ENCODE results near the gene PDLIM7.

PDLIM7 gene

GRCh38 chr5:177524539-177524900, 27.1 kb upstream of the PDLIM7 start:
- no peak overlapping the region for H3K4me3 ChIP-seq (ENCODE audit: low read length)
- no peak for DNase-seq (ENCODE audit: low read depth)
- no peak for TF ChIP-seq CTCF (conservative IDR thresholded peaks at IDR 0.05; ENCODE audit: low read depth, low read length)

GRCh38 chr5:177523711-177524538, 26.5 kb upstream of the PDLIM7 start:
- DNase-seq (ENCODE audit: low read depth): no peak
- no peak overlapping the region for H3K4me3 ChIP-seq (ENCODE audit: low read length)
- TF ChIP-seq CTCF (conservative IDR thresholded peaks at IDR 0.05; ENCODE audit: low read depth, low read length): no peak

GRCh38 chr5:177520916-177521513, 23.6 kb upstream of the PDLIM7 start:
- TF ChIP-seq CTCF (conservative IDR thresholded peaks at IDR 0.05; ENCODE audit: low read depth, low read length): peak; percentile 25
- no peak overlapping the region for H3K4me3 ChIP-seq (ENCODE audit: low read length)
- DNase-seq (ENCODE audit: low read depth): no peak

DNA sequence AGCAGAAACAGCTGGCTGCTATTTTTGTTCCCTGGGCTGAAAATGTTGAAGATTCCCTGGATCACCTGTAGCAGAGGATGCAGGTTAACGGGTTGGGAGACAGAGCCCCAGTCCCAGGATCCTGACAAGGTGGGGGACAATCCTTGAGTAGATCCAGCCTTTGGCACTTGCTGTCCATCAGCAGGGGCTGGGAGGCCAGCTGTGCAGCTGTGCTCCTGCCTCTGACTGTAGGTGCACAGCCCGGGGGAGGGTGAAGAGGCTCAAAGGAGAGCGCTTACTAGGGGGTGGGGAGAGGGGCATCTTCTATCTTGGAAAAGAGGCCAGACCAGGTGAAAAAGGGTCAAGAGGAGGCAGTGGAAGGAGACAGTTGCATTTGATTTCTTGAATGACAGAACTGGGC, 22.9 kb upstream of the PDLIM7 start:
- no peak overlapping the region for H3K4me3 ChIP-seq (ENCODE audit: low read length)

GRCh38 chr5:177519463-177520235, 22.2 kb upstream of the PDLIM7 start:
- no peak overlapping the region for H3K4me3 ChIP-seq (ENCODE audit: low read length)
- no peak for TF ChIP-seq CTCF (conservative IDR thresholded peaks at IDR 0.05; ENCODE audit: low read depth, low read length)
- DNase-seq (ENCODE audit: low read depth): no peak

More for the DNA sequence above, 22.9 kb upstream of the PDLIM7 start:
- TF ChIP-seq CTCF (conservative IDR thresholded peaks at IDR 0.05; ENCODE audit: low read depth, low read length): no peak
- DNase-seq (ENCODE audit: low read depth): no peak

- DNase-seq (ENCODE audit: low read depth): peak; percentile 95
- TF ChIP-seq CTCF (conservative IDR thresholded peaks at IDR 0.05; ENCODE audit: low read depth, low read length): peak; percentile 6
- H3K4me3 ChIP-seq (ENCODE audit: low read length): peak within 1 kb of the TSS; percentile 97
These were observed 19.5 kb upstream of the PDLIM7 start, which contains the start of gene DDX41 for GRCh38 chr5:177516601-177517568. Gene DDX41, minus strand, starts transcription at chr5:177516961. Its CDS starts 16 bp downstream, at chr5:177516945.

All from retinal pigment epithelial cell (primary cell).